ENCODE data around the gene GFOD1.
"Not testable (repeated sequence)": the region's sequence is repeated elsewhere in the genome, so short reads cannot be mapped to it uniquely, and the experiment has no call there.

Gene GFOD1

GRCh38 chr6:13513626-13514502, 26.5 kb upstream of the GFOD1 start:
- H3K4me3 ChIP-seq (ENCODE audit: low read depth, low read length): no peak overlapping the region
- H3K79me2 ChIP-seq: no peaks in the 10 kb centered on the region
- H3K36me3 ChIP-seq (ENCODE audit: control insufficient read depth, insufficient read depth, low read length): no peaks in the 10 kb centered on the region
- no peaks in the 10 kb centered on the region for H3K9me3 ChIP-seq (ENCODE audit: control insufficient read depth, low read length)
- no peak overlapping the region for H3K27ac ChIP-seq
- no peak overlapping the region for H3K4me2 ChIP-seq (ENCODE audit: low read length)
- no peak for TF ChIP-seq CTCF (IDR thresholded peaks at IDR 0.05)
- H3K9ac ChIP-seq: no peak overlapping the region
- H2AFZ ChIP-seq: no peak overlapping the region
- no peaks in the 10 kb centered on the region for H3K27me3 ChIP-seq (ENCODE audit: control insufficient read depth, insufficient read depth, low read length)
- H3K4me1 ChIP-seq: no peaks in the 10 kb centered on the region

DNA sequence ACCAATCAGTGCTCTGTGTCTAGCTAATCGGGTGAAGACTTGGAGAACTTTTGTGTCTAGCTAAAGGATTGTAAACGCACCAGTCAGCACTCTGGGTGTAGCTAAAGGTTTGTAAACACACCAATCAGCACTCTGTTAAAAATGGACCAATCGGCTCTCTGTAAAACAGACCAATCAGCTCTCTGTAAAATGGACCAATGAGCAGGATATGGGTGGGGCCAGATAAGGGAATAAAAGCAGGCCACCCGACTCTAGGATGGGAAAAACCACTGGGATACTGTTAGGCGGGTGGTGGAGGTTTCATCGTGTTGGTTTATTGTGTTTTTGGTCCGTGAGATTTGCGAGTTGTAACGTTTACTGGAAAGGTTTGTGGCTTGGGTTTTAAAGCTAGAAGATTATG, 25.5 kb upstream of the GFOD1 start:
- Histone ChIP-seq H3K79me2 (no peaks in the 10 kb centered on the region), H3K27ac (no peak overlapping the region), H3K4me2 (ENCODE audit: low read length) (no peak overlapping the region), H3K36me3 (ENCODE audit: control insufficient read depth, insufficient read depth, low read length) (no peaks in the 10 kb centered on the region), H3K4me3 (ENCODE audit: low read depth, low read length) (no peak overlapping the region), H3K9ac (no peak overlapping the region), H3K4me1 (no peaks in the 10 kb centered on the region), H3K9me3 (ENCODE audit: control insufficient read depth, low read length) (no peaks in the 10 kb centered on the region), H2AFZ (no peak overlapping the region), H3K27me3 (ENCODE audit: control insufficient read depth, insufficient read depth, low read length) (no peaks in the 10 kb centered on the region)
- no peak for TF ChIP-seq CTCF (IDR thresholded peaks at IDR 0.05)

GRCh38 chr6:13511913-13512717, 24.7 kb upstream of the GFOD1 start:
- Histone ChIP-seq H3K27ac (no peak overlapping the region), H3K9ac (no peak overlapping the region)

GRCh38 chr6:13511141-13511571, 23.8 kb upstream of the GFOD1 start:
- H3K9ac ChIP-seq; H3K4me2 ChIP-seq (ENCODE audit: low read length); H3K4me1 ChIP-seq; H3K27ac ChIP-seq; H2AFZ ChIP-seq; H3K9me3 ChIP-seq (ENCODE audit: control insufficient read depth, low read length); H3K36me3 ChIP-seq (ENCODE audit: control insufficient read depth, insufficient read depth, low read length); H3K27me3 ChIP-seq (ENCODE audit: control insufficient read depth, insufficient read depth, low read length); H3K79me2 ChIP-seq; H3K4me3 ChIP-seq (ENCODE audit: low read depth, low read length): not testable (repeated sequence)

More at GRCh38 chr6:13511913-13512717, 24.7 kb upstream of the GFOD1 start:
- no peak overlapping the region for H2AFZ ChIP-seq
- H3K4me1 ChIP-seq: no peaks in the 10 kb centered on the region
- H3K36me3 ChIP-seq (ENCODE audit: control insufficient read depth, insufficient read depth, low read length): no peaks in the 10 kb centered on the region
- H3K27me3 ChIP-seq (ENCODE audit: control insufficient read depth, insufficient read depth, low read length): no peaks in the 10 kb centered on the region
- no peak for TF ChIP-seq CTCF (IDR thresholded peaks at IDR 0.05)
- H3K4me2 ChIP-seq (ENCODE audit: low read length): no peak overlapping the region
- H3K9me3 ChIP-seq (ENCODE audit: control insufficient read depth, low read length): no peaks in the 10 kb centered on the region
- no peaks in the 10 kb centered on the region for H3K79me2 ChIP-seq
- H3K4me3 ChIP-seq (ENCODE audit: low read depth, low read length): no peak overlapping the region

DNA sequence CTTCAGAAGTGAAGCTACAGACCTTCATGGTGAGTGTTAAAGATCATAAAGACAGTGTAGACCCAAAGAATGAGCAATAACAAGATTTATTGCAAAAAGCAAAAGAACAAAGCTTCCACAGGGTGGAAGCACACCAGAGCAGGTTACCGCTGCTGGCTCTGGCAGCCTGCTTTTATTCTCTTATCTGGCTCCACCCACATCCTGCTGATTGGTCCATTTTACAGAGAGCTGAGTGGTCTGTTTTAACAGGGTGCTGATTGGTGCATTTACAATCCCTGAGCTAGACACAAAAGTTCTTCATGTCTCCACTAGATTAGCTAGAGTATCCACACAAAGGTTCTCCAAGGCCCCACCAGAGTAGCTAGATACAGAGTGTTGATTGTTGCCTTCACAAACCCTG, 23.0 kb upstream of the GFOD1 start:
- not testable (repeated sequence) for H3K4me1 ChIP-seq; H3K4me2 ChIP-seq (ENCODE audit: low read length); H3K4me3 ChIP-seq (ENCODE audit: low read depth, low read length); H3K79me2 ChIP-seq; H3K9me3 ChIP-seq (ENCODE audit: control insufficient read depth, low read length); H3K9ac ChIP-seq; H3K27ac ChIP-seq; H2AFZ ChIP-seq; H3K36me3 ChIP-seq (ENCODE audit: control insufficient read depth, insufficient read depth, low read length); H3K27me3 ChIP-seq (ENCODE audit: control insufficient read depth, insufficient read depth, low read length)
